Muscle of back (tissue), 11 donors: Measurements from ENCODE around the gene EGFR. TPM values are rescaled to one million over a fixed set of nuclear protein-coding genes. Genes with fewer than 3 reads are reported as not detected.

ENCODE experiments used
- DNase-seq, 3 donors: peaks; one replicate each; pipeline versions ENCODE4 v3.0.0 to v3.0.0-alpha.2; 2013
- polyA plus RNA-seq, 10 donors: library from polyadenylated mRNA; unstranded; fragments of 120-200 nt; gene quantifications; one replicate each; pipeline ENCODE4 v1.2.1, GENCODE V29; 2013; ENCODE audit not compliant: insufficient read length in 10 of 10

Gene EGFR
- polyA plus RNA-seq, 10 donors = 21.9 to 37.2 (median 25.8) TPM

GRCh38 chr7:55185941-55186609, 167.3 kb downstream of the EGFR start:
- DNase-seq = peak in 1 of 3 donors; percentile 61

DNA sequence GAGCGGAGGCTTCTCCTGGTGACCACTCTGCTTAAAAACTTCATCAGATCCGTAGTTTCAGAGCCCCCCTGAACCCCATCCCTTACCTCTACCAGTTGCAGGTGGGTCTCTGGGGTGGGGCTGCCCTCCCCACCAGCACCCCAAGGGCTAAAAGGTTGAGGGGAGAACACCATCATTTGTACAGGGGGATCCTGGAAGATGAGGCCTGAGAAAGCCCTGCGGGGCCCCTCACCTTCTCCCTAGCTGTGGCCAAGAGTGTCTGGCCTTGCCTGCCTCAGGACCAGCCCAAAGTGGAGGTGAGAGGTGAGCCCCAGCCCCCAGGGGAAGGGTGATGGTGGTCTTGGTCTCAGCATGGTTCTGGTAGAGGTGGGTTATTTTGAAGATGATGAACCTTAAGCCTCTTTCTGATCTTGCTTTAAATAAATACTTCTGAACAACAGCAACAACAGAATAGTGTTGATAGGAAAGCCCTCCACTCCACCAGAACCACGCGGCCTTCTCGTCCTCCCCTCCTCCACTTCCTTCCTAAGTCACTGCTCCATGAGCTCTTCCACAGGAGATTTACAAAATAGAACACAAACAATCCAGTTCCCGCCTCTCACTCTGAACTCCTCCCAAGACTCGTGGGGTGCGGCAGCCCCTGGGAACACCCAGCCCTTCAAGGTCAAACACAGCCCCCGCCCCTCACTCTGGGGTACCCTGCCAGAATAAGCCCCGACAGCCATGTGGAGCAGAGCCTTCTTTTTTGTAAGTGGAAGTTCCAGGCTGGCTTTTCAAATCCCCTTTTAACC, 169.1 kb downstream of the EGFR start:
- DNase-seq = peak in 1 of 3 donors; percentile 53

- DNase-seq = no peak
Observed at GRCh38 chr7:55188590-55189138, 169.8 kb downstream of the EGFR start.

GRCh38 chr7:55189146-55189766, 170.4 kb downstream of the EGFR start:
- no peak for DNase-seq

DNA sequence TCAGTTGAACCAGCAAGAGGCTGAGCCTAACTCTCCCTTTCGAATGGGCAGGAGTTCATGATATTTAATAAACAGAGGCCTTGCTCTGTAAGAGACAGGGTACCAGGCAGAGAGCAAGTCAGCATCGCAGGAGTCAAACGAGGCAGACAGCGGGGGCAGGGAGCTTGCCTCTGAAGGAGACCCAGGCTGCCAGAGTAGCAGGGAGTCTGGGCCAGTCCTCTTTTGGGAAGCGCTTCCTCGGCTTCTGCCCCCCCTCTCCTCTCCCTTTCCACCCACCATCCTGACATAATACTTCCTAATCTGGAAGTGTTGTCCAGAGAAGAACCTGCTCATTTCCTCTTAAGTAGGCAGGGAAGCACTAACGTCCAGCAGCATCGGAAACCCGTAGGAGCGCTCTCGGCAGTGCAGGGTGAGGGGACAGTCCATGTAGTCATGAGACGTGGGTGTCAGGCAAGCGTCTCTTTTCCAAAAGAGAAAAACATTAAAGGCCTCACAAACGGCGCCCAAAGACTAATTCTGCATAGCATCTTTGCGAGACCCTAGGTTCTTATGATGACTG, 171.1 kb downstream of the EGFR start:
- no peak for DNase-seq

GRCh38 chr7:55190511-55191160, 171.8 kb downstream of the EGFR start:
- no peak for DNase-seq

DNA sequence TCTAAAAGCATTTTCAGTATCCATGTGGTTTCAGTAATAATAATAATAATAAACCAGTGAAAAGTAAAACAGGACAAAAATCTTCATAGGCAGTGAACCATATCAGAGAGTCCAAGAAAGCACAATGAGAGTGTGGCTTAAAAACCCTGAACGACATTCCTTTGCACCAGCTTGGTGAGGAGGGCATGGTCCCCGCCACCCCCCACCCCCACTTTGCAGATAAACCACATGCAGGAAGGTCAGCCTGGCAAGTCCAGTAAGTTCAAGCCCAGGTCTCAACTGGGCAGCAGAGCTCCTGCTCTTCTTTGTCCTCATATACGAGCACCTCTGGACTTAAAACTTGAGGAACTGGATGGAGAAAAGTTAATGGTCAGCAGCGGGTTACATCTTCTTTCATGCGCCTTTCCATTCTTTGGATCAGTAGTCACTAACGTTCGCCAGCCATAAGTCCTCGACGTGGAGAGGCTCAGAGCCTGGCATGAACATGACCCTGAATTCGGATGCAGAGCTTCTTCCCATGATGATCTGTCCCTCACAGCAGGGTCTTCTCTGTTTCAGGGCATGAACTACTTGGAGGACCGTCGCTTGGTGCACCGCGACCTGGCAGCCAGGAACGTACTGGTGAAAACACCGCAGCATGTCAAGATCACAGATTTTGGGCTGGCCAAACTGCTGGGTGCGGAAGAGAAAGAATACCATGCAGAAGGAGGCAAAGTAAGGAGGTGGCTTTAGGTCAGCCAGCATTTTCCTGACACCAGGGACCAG, 172.5 kb downstream of the EGFR start:
- no peak for DNase-seq

DNA sequence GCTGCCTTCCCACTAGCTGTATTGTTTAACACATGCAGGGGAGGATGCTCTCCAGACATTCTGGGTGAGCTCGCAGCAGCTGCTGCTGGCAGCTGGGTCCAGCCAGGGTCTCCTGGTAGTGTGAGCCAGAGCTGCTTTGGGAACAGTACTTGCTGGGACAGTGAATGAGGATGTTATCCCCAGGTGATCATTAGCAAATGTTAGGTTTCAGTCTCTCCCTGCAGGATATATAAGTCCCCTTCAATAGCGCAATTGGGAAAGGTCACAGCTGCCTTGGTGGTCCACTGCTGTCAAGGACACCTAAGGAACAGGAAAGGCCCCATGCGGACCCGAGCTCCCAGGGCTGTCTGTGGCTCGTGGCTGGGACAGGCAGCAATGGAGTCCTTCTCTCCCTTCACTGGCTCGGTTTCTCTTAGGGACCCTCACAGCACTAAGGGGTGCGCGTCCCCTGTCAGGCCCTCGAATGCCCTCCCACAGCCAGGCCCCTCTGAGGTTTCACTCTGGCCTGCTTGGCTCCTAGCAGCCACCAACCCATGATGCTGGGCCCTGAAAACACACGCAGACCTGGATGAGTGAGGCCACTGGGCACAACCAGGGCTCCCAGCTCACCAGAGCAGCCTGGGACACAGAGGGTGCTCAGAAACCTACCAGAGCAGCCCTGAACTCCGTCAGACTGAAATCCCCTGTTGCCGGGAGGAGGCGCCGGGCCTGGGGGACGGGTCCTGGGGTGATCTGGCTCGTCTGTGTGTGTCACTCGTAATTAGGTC, 173.3 kb downstream of the EGFR start:
- no peak for DNase-seq

GRCh38 chr7:55192723-55193122, 173.9 kb downstream of the EGFR start:
- peak in 1 of 3 donors; percentile 69 for DNase-seq

DNA sequence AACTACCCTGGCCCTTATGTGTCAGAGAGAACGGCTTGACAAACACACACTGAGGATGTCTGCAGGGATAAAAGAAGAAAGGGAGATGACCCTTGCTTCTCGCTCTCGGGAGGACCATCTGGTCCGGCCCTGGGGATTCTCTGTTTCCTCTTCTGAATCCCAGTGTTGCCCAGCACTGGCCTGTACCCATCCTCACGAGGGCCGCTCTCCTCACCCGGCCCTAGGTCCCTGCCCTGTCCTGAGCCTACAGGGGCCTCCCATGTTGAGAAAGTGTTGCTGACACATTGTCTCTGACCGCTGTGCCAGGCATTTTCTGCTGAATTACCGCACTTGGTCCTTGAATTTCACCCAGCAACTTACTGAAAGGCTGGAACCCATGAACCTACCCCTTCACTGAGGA, 174.4 kb downstream of the EGFR start:
- DNase-seq = no peak

DNA sequence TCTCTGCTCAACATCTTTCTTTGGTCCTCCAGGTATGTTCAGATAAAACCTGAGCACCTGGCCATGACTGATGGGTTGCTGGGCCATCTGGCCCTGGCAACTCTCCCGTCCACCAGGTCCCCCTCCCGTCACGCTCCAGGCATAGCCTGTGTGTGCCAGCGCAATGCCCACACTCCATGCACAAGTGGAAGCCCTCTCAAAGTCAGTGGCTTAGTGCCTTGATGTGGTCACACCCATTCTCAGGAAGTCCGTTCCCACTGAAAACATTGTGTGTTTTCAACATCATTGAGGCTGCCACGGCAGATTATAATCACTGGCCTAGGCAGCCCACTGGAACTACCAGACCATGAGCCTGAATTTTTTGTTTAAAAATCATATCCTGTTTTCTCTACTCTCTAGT, 175.7 kb downstream of the EGFR start:
- DNase-seq = no peak

DNA sequence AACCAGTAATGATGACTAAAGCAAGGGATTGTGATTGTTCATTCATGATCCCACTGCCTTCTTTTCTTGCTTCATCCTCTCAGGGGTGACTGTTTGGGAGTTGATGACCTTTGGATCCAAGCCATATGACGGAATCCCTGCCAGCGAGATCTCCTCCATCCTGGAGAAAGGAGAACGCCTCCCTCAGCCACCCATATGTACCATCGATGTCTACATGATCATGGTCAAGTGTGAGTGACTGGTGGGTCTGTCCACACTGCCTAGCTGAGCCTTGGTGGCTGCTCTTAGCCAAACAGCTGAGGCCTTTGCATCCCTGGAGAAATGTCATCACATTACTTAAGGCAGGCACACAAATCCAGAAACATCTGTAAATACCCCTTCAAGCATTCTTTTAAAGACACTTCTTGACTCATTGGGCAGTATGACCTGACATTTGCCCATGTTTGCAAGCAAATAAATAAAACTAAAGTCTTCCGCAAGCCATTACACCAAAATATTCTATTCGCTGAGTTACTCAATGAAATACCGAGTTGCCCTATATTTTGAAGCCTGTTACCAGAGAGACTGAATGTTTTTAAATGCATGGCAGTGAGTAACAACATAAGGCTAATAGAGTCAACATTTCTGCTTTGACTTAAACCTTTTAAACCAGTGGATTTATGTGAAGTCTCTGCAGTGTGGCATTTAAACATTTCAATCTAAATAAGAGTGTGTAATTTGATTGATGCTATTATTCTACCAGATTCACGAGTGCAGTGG, 180.0 kb downstream of the EGFR start:
- no peak for DNase-seq

DNA sequence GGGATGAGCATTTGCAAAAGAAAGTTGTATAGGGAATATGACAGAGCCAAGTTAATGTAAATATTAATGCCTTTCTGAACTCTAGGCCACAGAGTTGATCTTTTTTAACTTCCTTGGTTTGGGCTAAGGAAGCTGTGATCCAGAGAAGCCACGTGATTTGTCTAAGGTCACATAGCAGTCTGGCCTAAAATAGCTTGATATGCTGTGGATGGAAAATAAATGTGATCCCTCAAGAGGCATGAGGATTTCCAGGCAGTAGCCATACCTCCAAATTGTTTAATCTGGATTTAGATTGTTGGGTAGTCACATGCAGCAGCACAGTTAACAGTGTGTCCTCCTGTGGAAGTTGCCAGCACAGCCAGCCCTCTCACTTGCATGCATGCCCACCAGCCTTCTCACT, 180.6 kb downstream of the EGFR start:
- DNase-seq = no peak

GRCh38 chr7:55200441-55200840, 181.6 kb downstream of the EGFR start:
- no peak for DNase-seq

- no peak for DNase-seq
Observed at GRCh38 chr7:55202150-55202913, 183.5 kb downstream of the EGFR start.

GRCh38 chr7:55203300-55203699, 184.5 kb downstream of the EGFR start:
- DNase-seq = no peak

DNA sequence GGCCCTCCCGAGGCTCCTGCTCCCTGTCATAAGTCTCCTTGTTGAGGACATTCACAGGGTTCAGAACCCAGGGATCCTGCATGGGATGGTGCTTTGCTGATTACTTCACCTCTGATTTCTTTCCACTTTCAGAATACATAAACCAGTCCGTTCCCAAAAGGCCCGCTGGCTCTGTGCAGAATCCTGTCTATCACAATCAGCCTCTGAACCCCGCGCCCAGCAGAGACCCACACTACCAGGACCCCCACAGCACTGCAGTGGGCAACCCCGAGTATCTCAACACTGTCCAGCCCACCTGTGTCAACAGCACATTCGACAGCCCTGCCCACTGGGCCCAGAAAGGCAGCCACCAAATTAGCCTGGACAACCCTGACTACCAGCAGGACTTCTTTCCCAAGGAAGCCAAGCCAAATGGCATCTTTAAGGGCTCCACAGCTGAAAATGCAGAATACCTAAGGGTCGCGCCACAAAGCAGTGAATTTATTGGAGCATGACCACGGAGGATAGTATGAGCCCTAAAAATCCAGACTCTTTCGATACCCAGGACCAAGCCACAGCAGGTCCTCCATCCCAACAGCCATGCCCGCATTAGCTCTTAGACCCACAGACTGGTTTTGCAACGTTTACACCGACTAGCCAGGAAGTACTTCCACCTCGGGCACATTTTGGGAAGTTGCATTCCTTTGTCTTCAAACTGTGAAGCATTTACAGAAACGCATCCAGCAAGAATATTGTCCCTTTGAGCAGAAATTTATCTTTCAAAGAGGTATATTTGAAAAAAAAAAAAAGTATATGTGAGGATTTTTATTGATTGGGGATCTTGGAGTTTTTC, 186.5 kb downstream of the EGFR start:
- DNase-seq = no peak
